Mesenchymal stem cell (in vitro differentiated cells and primary cell): ENCODE results near the gene LGALS3BP.
A peak's percentile ranks its signal among the peaks of the same experiment; 100 is the strongest.

Experiments
- DNase-seq: peaks from one replicate; pipeline ENCODE4 v3.0.0-alpha.2; 2013
- H2AFZ ChIP-seq: one replicate; pipeline ENCODE4 v1.6.1; 2013; ENCODE audit warnings: low read depth, mild to moderate bottlenecking, control low read depth, inconsistent platforms, low read length, moderate library complexity
- H2AK5ac ChIP-seq: 2 replicates; pipeline ENCODE4 v1.6.1; 2013; ENCODE audit warnings: low read length, moderate library complexity, mild to moderate bottlenecking, inconsistent platforms; ENCODE audit not compliant: severe bottlenecking
- H2BK120ac ChIP-seq: one replicate; pipeline ENCODE4 v1.6.1; 2013; ENCODE audit warnings: low read depth, mild to moderate bottlenecking, inconsistent platforms, low read length, moderate library complexity
- H2BK12ac ChIP-seq, 2 experiments: one replicate each; pipeline ENCODE4 v1.6.1; 2013; ENCODE audit warnings: inconsistent platforms in 2 of 2, low read length in 2 of 2, mild to moderate bottlenecking in 2 of 2, moderate library complexity in 2 of 2, control low read depth in 1 of 2
- H2BK15ac ChIP-seq: one replicate; pipeline ENCODE4 v1.6.1; 2013; ENCODE audit warnings: mild to moderate bottlenecking, low read depth, inconsistent platforms; ENCODE audit not compliant: poor library complexity, severe bottlenecking
- H2BK5ac ChIP-seq: 2 replicates; pipeline ENCODE4 v1.6.1; 2013; ENCODE audit warnings: low read depth, mild to moderate bottlenecking, low read length, control low read depth, inconsistent platforms; ENCODE audit not compliant: poor library complexity, severe bottlenecking
- H3K14ac ChIP-seq, 2 experiments: one replicate each; pipeline ENCODE4 v1.6.1; 2013; ENCODE audit warnings: inconsistent platforms in 2 of 2, low read length in 2 of 2, control low read depth in 1 of 2, mild to moderate bottlenecking in 1 of 2, moderate library complexity in 1 of 2
- H3K18ac ChIP-seq, 2 experiments: one replicate each; pipeline ENCODE4 v1.6.1; 2013; ENCODE audit warnings: inconsistent platforms in 2 of 2, low read length in 2 of 2, control low read depth in 1 of 2, low read depth in 1 of 2, mild to moderate bottlenecking in 1 of 2
- H3K23ac ChIP-seq, 2 experiments: one replicate each; pipeline ENCODE4 v1.6.1; 2013; ENCODE audit warnings: inconsistent platforms in 2 of 2, low read length in 2 of 2, mild to moderate bottlenecking in 2 of 2, moderate library complexity in 2 of 2, control low read depth in 1 of 2
- H3K27ac ChIP-seq: 2 replicates; pipeline ENCODE4 v1.5.1; 2013; ENCODE audit warnings: mild to moderate bottlenecking, moderate library complexity, low read length, control low read depth, inconsistent platforms; ENCODE audit not compliant: poor library complexity, severe bottlenecking
- H3K27me3 ChIP-seq, 2 experiments: 2 replicates each; pipeline versions ENCODE4 v1.6.1 to v1.7.0; 2013; ENCODE audit warnings: low read length in 2 of 2, mild to moderate bottlenecking in 2 of 2, moderate library complexity in 2 of 2, control low read depth in 1 of 2, inconsistent platforms in 1 of 2; ENCODE audit not compliant: control insufficient read depth in 1 of 2, insufficient read depth in 1 of 2
- H3K36me3 ChIP-seq, 2 experiments: 2 replicates each; pipeline versions ENCODE4 v1.6.1 to v1.7.0; 2013; ENCODE audit warnings: low read length in 2 of 2, control low read depth in 1 of 2, inconsistent platforms in 1 of 2, low read depth in 1 of 2, mild to moderate bottlenecking in 1 of 2; ENCODE audit not compliant: insufficient read depth in 2 of 2, control insufficient read depth in 1 of 2
- H3K4ac ChIP-seq, 2 experiments: one replicate each; pipeline ENCODE4 v1.6.1; 2013; ENCODE audit warnings: inconsistent platforms in 2 of 2, low read length in 2 of 2, mild to moderate bottlenecking in 2 of 2, moderate library complexity in 2 of 2, control low read depth in 1 of 2, low read depth in 1 of 2
- H3K4me1 ChIP-seq: 2 replicates; pipeline ENCODE4 v1.6.1; 2013; ENCODE audit warnings: low read depth, low read length, control low read depth; ENCODE audit not compliant: control insufficient read depth, insufficient read depth
- H3K4me2 ChIP-seq: 2 replicates; pipeline ENCODE4 v1.6.1; 2013; ENCODE audit warnings: low read length, mild to moderate bottlenecking, inconsistent platforms; ENCODE audit not compliant: poor library complexity, severe bottlenecking
- H3K4me3 ChIP-seq, 2 experiments: 2 replicates each; pipeline versions ENCODE4 v1.5.1 to v1.7.0; 2013; ENCODE audit warnings: low read length in 2 of 2, mild to moderate bottlenecking in 2 of 2, control low read depth in 1 of 2, low read depth in 1 of 2; ENCODE audit not compliant: insufficient read depth in 1 of 2
- H3K79me1 ChIP-seq: replicated peaks from 2 replicates; pipeline ENCODE4 v1.6.1; 2013; ENCODE audit warnings: mild to moderate bottlenecking, control low read depth, low read length, inconsistent platforms; ENCODE audit not compliant: poor library complexity, severe bottlenecking
- H3K9ac ChIP-seq: 2 replicates; pipeline ENCODE4 v1.7.0; 2013; ENCODE audit warnings: mild to moderate bottlenecking, low read length, moderate library complexity
- H3K9me3 ChIP-seq: 2 replicates; pipeline ENCODE4 v1.7.0; 2013; ENCODE audit warnings: mild to moderate bottlenecking, low read length; ENCODE audit not compliant: control insufficient read depth
- H4K8ac ChIP-seq: one replicate; pipeline ENCODE4 v1.6.1; 2013; ENCODE audit warnings: inconsistent platforms, mild to moderate bottlenecking, low read length, moderate library complexity
- H4K91ac ChIP-seq: one replicate; pipeline ENCODE4 v1.6.1; 2013; ENCODE audit warnings: mild to moderate bottlenecking, low read length, inconsistent platforms
- WGBS: methylation state at CpG from one replicate; pipeline ENCODE4 v1.1.7; 2013; ENCODE audit warnings: mixed read lengths; 5-methylcytosine and 5-hydroxymethylcytosine counted together

The LGALS3BP gene

DNA sequence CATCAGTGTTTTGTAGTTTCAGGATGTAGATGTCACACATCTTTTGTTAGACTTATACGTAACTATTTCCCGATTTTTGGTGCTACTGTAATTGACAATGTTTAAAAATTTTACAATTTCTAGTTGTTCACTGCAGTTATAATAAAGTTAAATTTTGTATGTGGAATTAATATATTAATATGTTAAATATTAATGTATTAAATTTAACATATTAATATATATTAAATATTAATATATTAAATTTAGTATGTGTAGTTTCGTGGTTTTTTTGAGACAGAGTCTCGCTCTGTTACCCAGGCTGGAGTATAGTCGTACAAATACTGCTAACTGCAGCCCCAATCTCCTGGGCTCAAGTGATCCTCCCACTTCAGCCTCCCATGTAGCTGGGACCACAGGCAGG, 5.7 kb upstream of the LGALS3BP start:
- Histone ChIP-seq H3K4me3 (no peak overlapping the region), H3K4ac (no peak overlapping the region), H3K9ac (peak overlapping the region; percentile 81), H3K14ac (no peak overlapping the region), H3K27ac (no peak overlapping the region), H2BK5ac (no peak overlapping the region), H2AK5ac (no peak overlapping the region), H3K4me2 (no peak overlapping the region), H3K18ac (peak overlapping the region in 1 of 2 experiments; percentile 40), H4K91ac (no peak overlapping the region), H4K8ac (no peak overlapping the region), H2BK12ac (no peak overlapping the region), H3K36me3 (peaks cover 3 to 7% of the 10 kb centered on the region in 2 experiments), H3K4me1 (peaks cover 9% of the 10 kb centered on the region), H3K9me3 (no peaks in the 10 kb centered on the region), H2BK120ac (no peak overlapping the region), H2AFZ (no peak overlapping the region), H3K27me3 (no peaks in the 10 kb centered on the region), H2BK15ac (no peak overlapping the region), H3K79me1 (peaks cover 3% of the 10 kb centered on the region), H3K23ac (no peak overlapping the region)
- WGBS: 94% methylated on average over 3 of the region's 5 CpGs
- DNase-seq: no peak

DNA sequence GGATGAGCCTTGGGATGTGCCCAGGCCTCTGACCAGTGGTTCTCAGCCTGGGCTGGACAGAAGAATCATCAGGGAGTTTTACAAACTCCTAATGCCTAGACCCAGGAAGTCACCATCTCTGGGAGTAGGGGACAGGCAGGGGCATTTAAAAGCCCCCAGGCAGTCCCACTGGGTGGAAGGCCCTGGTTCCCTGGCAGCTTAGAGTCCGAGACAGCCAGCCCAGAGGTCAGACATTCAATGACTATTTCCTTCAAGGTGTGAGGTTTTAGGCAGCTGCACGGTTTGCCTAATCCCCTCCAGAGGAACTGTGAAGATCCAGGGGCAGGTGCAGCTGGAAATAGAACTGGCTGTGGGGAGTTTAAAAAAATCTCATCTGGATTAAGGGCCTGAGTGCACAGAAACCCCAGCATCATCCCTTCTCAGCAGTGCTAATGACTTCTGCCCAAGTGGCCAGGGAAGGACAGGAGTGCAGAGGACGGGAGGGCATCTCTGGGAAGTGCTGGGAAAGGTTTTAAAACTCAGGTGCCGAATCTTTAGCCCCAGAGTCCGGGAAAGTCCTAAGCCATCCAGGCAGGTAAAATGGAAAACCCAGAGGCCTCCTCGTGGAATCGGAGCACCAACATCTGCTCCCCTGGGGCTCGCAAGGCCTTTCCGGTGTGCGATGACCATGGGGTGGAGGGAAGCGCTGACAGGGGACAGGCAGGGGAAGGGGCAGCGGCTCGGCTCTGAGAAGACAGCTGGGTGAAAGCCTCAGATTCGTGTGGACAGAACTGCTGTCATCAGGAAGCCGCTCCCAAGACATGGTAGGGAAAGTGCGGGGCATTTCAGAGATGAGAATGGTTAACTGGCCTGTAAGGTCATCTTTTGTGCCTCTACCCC, 1.5 kb upstream of the LGALS3BP start:
- no peak overlapping the region for H3K27ac ChIP-seq
- WGBS: 90% methylated on average over 16 of the region's 16 CpGs
- peaks cover 17% of the 10 kb centered on the region for H3K79me1 ChIP-seq
- no peak overlapping the region for H2BK5ac ChIP-seq
- H3K23ac ChIP-seq: no peak overlapping the region
- H4K8ac ChIP-seq: peak overlapping the region; percentile 27
- no peak for DNase-seq
- peaks cover 39% of the 10 kb centered on the region for H3K4me1 ChIP-seq
- H2AFZ ChIP-seq: no peak overlapping the region
- H3K4me3 ChIP-seq: no peak overlapping the region
- H3K4ac ChIP-seq: no peak overlapping the region
- peak overlapping the region; percentile 49 to 60 for H2BK12ac ChIP-seq
- H3K27me3 ChIP-seq: no peaks in the 10 kb centered on the region
- no peak overlapping the region for H3K9ac ChIP-seq
- peaks cover 9 to 21% of the 10 kb centered on the region in 2 experiments for H3K36me3 ChIP-seq
- H3K18ac ChIP-seq: peak overlapping the region; percentile 18 to 56
- peak overlapping the region; percentile 24 for H2AK5ac ChIP-seq
- H4K91ac ChIP-seq: peak overlapping the region; percentile 53
- no peaks in the 10 kb centered on the region for H3K9me3 ChIP-seq
- H3K4me2 ChIP-seq: no peak overlapping the region
- no peak overlapping the region for H2BK15ac ChIP-seq
- peak overlapping the region; percentile 29 for H2BK120ac ChIP-seq
- no peak overlapping the region for H3K14ac ChIP-seq

DNA sequence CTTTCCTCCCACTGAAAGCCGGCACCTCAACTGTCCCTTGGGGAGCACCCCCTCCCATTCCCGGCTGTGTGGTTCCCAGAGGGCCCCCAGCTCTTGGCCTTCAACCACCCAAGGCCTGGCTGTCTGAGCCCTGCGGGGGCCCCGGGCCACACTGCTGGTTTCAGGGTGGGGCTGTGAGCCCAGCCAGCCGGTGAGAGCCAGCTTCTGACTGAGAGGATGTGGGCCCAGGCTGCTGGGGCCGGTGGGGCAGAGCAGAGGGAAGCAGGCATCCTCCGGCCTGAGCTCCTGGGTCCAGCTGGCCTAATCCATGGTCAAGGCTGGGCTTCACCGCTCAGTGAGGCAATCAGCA, 875 bp upstream of the LGALS3BP start:
- Histone ChIP-seq H3K4ac (peak overlapping the region; percentile 62 to 80), H2AFZ (no peak overlapping the region), H3K27me3 (no peaks in the 10 kb centered on the region), H2AK5ac (peak overlapping the region; percentile 24), H2BK15ac (peak overlapping the region; percentile 62), H2BK120ac (peak overlapping the region; percentile 50), H4K91ac (peak overlapping the region; percentile 85), H3K9ac (no peak overlapping the region), H3K23ac (no peak overlapping the region), H3K27ac (no peak overlapping the region), H3K4me3 (no peak overlapping the region), H3K9me3 (no peaks in the 10 kb centered on the region), H3K79me1 (peaks cover 20% of the 10 kb centered on the region), H3K18ac (peak overlapping the region; percentile 83 to 92), H3K4me1 (peaks cover 45% of the 10 kb centered on the region), H4K8ac (peak overlapping the region; percentile 98), H2BK12ac (peak overlapping the region; percentile 60 to 94), H2BK5ac (no peak overlapping the region), H3K36me3 (peaks cover 12 to 27% of the 10 kb centered on the region in 2 experiments), H3K14ac (no peak overlapping the region), H3K4me2 (no peak overlapping the region)
- WGBS: 93% methylated on average over 8 of the region's 8 CpGs
- no peak for DNase-seq
